Calu3 (cell line): ENCODE measurements around the gene SPINT1. TPM values are rescaled to one million over a fixed set of nuclear protein-coding genes. Genes with fewer than 3 reads are reported as not detected.

Experiments
- BruUV-seq: library from RNA; stranded (reverse); fragments of 400-500 nt; replicated peaks from 2 replicates; lab custom pipeline; 2021; lab: Mats Ljungman, UMichigan
- CTCF ChIA-PET: fragments of 300-600 bp; sonication (Branson Sonifier 250); formaldehyde crosslinking; loops from one replicate; lab custom pipeline; 2022; ENCODE audit warnings: antibody characterized with exemption; lab: Charles Lee
- DNase-seq: peaks from one replicate; pipeline ENCODE4 v3.0.0; 2022
- H3K27ac Mint-ChIP-seq: one replicate; pipeline ENCODE4 v1.8.0; 2022; ENCODE audit warnings: mixed read lengths; ENCODE audit not compliant: unreplicated experiment
- H3K27me3 Mint-ChIP-seq: one replicate; pipeline ENCODE4 v1.8.0; 2022; ENCODE audit warnings: mixed read lengths; ENCODE audit not compliant: unreplicated experiment
- H3K36me3 Mint-ChIP-seq: one replicate; pipeline ENCODE4 v1.8.0; 2022; ENCODE audit warnings: mild to moderate bottlenecking, moderate library complexity, mixed read lengths; ENCODE audit not compliant: insufficient read depth, unreplicated experiment
- H3K4me1 Mint-ChIP-seq: one replicate; pipeline ENCODE4 v1.8.0; 2022; ENCODE audit warnings: mild to moderate bottlenecking, low read depth, mixed read lengths; ENCODE audit not compliant: unreplicated experiment
- H3K4me3 Mint-ChIP-seq: one replicate; pipeline ENCODE4 v1.8.0; 2022; ENCODE audit warnings: mild to moderate bottlenecking, low read depth, moderate library complexity, mixed read lengths; ENCODE audit not compliant: unreplicated experiment
- H3K9me3 Mint-ChIP-seq: one replicate; pipeline ENCODE4 v1.8.0; 2022; ENCODE audit warnings: low read depth, mixed read lengths; ENCODE audit not compliant: unreplicated experiment
- CTCF ChIP-seq: fragments of 200-600 bp; IDR thresholded peaks from one replicate; pipeline ENCODE4 v1.8.0; 2022; ENCODE audit warnings: antibody characterized with exemption; ENCODE audit not compliant: unreplicated experiment
- intact Hi-C: fragments of 100-400 bp; cut with micrococcal nuclease; formaldehyde crosslinking; loops from one replicate; pipeline ENCODE4 v1.10.0; 2022; ENCODE audit not compliant: unreplicated experiment
- total RNA-seq: library from RNA; stranded (reverse); gene quantifications from 2 replicates; pipeline ENCODE4 v1.2.3, GENCODE V29; 2022

The SPINT1 gene
- total RNA-seq, 1 experiment from 2014 or later: 93.7 TPM

- Mint-ChIP-seq H3K9me3 (no peaks in the 10 kb centered on the region), H3K27me3 (no peaks in the 10 kb centered on the region), H3K36me3 (no peaks in the 10 kb centered on the region), H3K4me3 (no peak overlapping the region), H3K27ac (no peak overlapping the region), H3K4me1 (peaks cover 8% of the 10 kb centered on the region)
- TF ChIP-seq CTCF: no peak
- CTCF ChIA-PET: no interaction called here
- intact Hi-C loops: no loop called here
- DNase-seq: no peak
- BruUV-seq: no TSS peak
These were observed 12.0 kb upstream of the SPINT1 start for GRCh38 chr15:40831861-40832260.

- Mint-ChIP-seq H3K9me3 (no peaks in the 10 kb centered on the region), H3K4me3 (no peak overlapping the region), H3K27ac (no peak overlapping the region), H3K4me1 (peaks cover 8% of the 10 kb centered on the region), H3K36me3 (no peaks in the 10 kb centered on the region), H3K27me3 (no peaks in the 10 kb centered on the region)
- TF ChIP-seq CTCF: no peak
- CTCF ChIA-PET: interaction anchor here (0.7 kb wide), 1 partner anchor 1720 kb away, joined by 3 read pairs; no protein-coding TSS in a partner anchor
- intact Hi-C loops: no loop called here
- no peak for DNase-seq
- BruUV-seq: no TSS peak
These were observed 10.9 kb upstream of the SPINT1 start for GRCh38 chr15:40832903-40833302.

- H3K27ac Mint-ChIP-seq: no peak overlapping the region
These were observed 7.8 kb upstream of the SPINT1 start for GRCh38 chr15:40836020-40836419.

GRCh38 chr15:40838756-40839155, 5.1 kb upstream of the SPINT1 start:
- Mint-ChIP-seq H3K4me3 (no peak overlapping the region), H3K9me3 (no peaks in the 10 kb centered on the region), H3K27ac (no peak overlapping the region), H3K36me3 (peaks cover 5% of the 10 kb centered on the region), H3K4me1 (no peaks in the 10 kb centered on the region), H3K27me3 (no peaks in the 10 kb centered on the region)
- CTCF ChIA-PET: no interaction called here
- no TSS peak for BruUV-seq
- intact Hi-C loops: no loop called here
- TF ChIP-seq CTCF: no peak
- DNase-seq: no peak

More at GRCh38 chr15:40836020-40836419, 7.8 kb upstream of the SPINT1 start:
- Mint-ChIP-seq H3K4me1 (no peaks in the 10 kb centered on the region), H3K36me3 (no peaks in the 10 kb centered on the region), H3K4me3 (no peak overlapping the region), H3K27me3 (no peaks in the 10 kb centered on the region), H3K9me3 (no peaks in the 10 kb centered on the region)
- DNase-seq: no peak
- BruUV-seq: no TSS peak
- intact Hi-C loops: no loop called here
- CTCF ChIA-PET: no interaction called here
- TF ChIP-seq CTCF: no peak
